HK-2 (cell line): ENCODE data around the gene LGALS8.
"Not testable (repeated sequence)": the region's sequence is repeated elsewhere in the genome, so short reads cannot be mapped to it uniquely, and the experiment has no call there.

Experiments
- DNase-seq: peaks from one replicate; pipeline ENCODE4 v3.0.0-alpha.2; 2018; ENCODE audit not compliant: unreplicated experiment

The LGALS8 gene

GRCh38 chr1:236523704-236524141 lies at the start of gene LGALS8:
TSS of gene LGALS8 (plus strand) at chr1:236523982. CDS start at chr1:236526071, 2,089 bp downstream.
- peak; percentile 88 for DNase-seq

- DNase-seq = no peak
These were observed 47.8 kb upstream of the LGALS8 start for GRCh38 chr1:236476019-236476418.

- DNase-seq = no peak
These were observed 42.9 kb upstream of the LGALS8 start for GRCh38 chr1:236480758-236481436.

GRCh38 chr1:236484310-236484971 lies 39.3 kb upstream of the LGALS8 start:
- DNase-seq = no peak

- no peak for DNase-seq
These were observed 37.3 kb upstream of the LGALS8 start for GRCh38 chr1:236486356-236487002.

GRCh38 chr1:236489161-236489560 lies 34.6 kb upstream of the LGALS8 start:
- not testable (repeated sequence) for DNase-seq

GRCh38 chr1:236489710-236490377 lies 33.9 kb upstream of the LGALS8 start:
- peak; percentile 14 for DNase-seq

GRCh38 chr1:236491469-236492136 lies 32.2 kb upstream of the LGALS8 start:
- no peak for DNase-seq

GRCh38 chr1:236492378-236492777 lies 31.4 kb upstream of the LGALS8 start:
- no peak for DNase-seq

- no peak for DNase-seq
These were observed 29.7 kb upstream of the LGALS8 start for GRCh38 chr1:236494082-236494481.

- DNase-seq = no peak
These were observed 29.0 kb upstream of the LGALS8 start for GRCh38 chr1:236494586-236495466.

GRCh38 chr1:236495467-236496112 lies 28.2 kb upstream of the LGALS8 start:
- DNase-seq = no peak

- no peak for DNase-seq
These were observed 25.9 kb upstream of the LGALS8 start for GRCh38 chr1:236497908-236498307.

GRCh38 chr1:236501093-236501492 lies 22.7 kb upstream of the LGALS8 start:
- no peak for DNase-seq

GRCh38 chr1:236502579-236502971 lies 21.2 kb upstream of the LGALS8 start:
- no peak for DNase-seq

- DNase-seq = peak; percentile 56
These were observed 20.7 kb upstream of the LGALS8 start for GRCh38 chr1:236502972-236503639.

GRCh38 chr1:236504338-236504737 lies 19.4 kb upstream of the LGALS8 start:
- not testable (repeated sequence) for DNase-seq

GRCh38 chr1:236507022-236507700 lies 16.6 kb upstream of the LGALS8 start:
- no peak for DNase-seq

- DNase-seq = no peak
These were observed 15.2 kb upstream of the LGALS8 start for GRCh38 chr1:236508593-236509027.
